Thyroid gland (tissue), 4 donors: ENCODE measurements around the gene AQR. TPM values are rescaled to one million over a fixed set of nuclear protein-coding genes. Genes with fewer than 3 reads are reported as not detected.
"Not testable (repeated sequence)": the region's sequence is repeated elsewhere in the genome, so short reads cannot be mapped to it uniquely, and the experiment has no call there.

Experiments
- DNase-seq, 2 donors: peaks; one replicate each; pipeline ENCODE4 v3.0.0-alpha.2; 2019
- H3K27ac ChIP-seq, 3 donors: fragments of 200-600 bp; sonication (generic); 1 replicate in 2 of 3; 2 replicates in 1 of 3; pipeline ENCODE4 v1.5.1; 2016 to 2019; ENCODE audit warnings: mild to moderate bottlenecking in 1 of 3, moderate library complexity in 1 of 3
- H3K27me3 ChIP-seq: fragments of 200-600 bp; sonication (generic); one replicate; pipeline ENCODE4 v1.5.1; 2019
- H3K36me3 ChIP-seq, 2 donors: fragments of 200-600 bp; sonication (generic); one replicate each; pipeline ENCODE4 v1.5.1; 2016 to 2019
- H3K4me1 ChIP-seq, 2 donors: fragments of 200-600 bp; sonication (generic); one replicate each; pipeline ENCODE4 v1.5.1; 2017 to 2019
- H3K4me3 ChIP-seq, 3 donors: fragments of 200-600 bp; sonication (generic); replicated peaks in 1 of 3; 1 replicate in 2 of 3; 2 replicates in 1 of 3; pipeline ENCODE4 v1.5.1; 2016; ENCODE audit warnings: mild to moderate bottlenecking in 1 of 3
- H3K9me3 ChIP-seq: fragments of 200-600 bp; sonication (generic); one replicate; pipeline ENCODE4 v1.5.1; 2017
- POLR2A ChIP-seq, 2 donors: fragments of 450-650 bp; IDR thresholded peaks; one replicate each; pipeline ENCODE4 v1.6.1; 2017; ENCODE audit warnings: antibody characterized with exemption in 2 of 2, mild to moderate bottlenecking in 2 of 2, moderate library complexity in 1 of 2
- WGBS, 2 donors: methylation state at CpG; one replicate each; pipeline ENCODE4 v1.1.5; 2017; 5-methylcytosine and 5-hydroxymethylcytosine counted together
- intact Hi-C: fragments of 100-400 bp; cut with DNase I; formaldehyde crosslinking; loops from one replicate; pipeline ENCODE4 v1.15.1; 2023
- total RNA-seq, 4 donors: library from RNA; depleted of rRNA; stranded (reverse); fragments of >200 nt; gene quantifications; one replicate each; pipeline ENCODE4 v1.2.3, GENCODE V29; 2016
- TF ChIP-seq, protein P1 (sequence below), 6 experiments: fragments of 200-600 bp in 3 of 6; fragments of 450-650 bp in 3 of 6; sonication (generic) in 3 of 6; IDR thresholded peaks; one replicate each; pipeline ENCODE4 v1.5.1; 2016 to 2019; ENCODE audit warnings: antibody characterized with exemption in 6 of 6, mild to moderate bottlenecking in 2 of 6, inconsistent platforms in 1 of 6, moderate library complexity in 1 of 6

AQR gene
- total RNA-seq, 4 donors from 2014 or later: 27.9 to 40.3 (median 37.8) TPM

DNA sequence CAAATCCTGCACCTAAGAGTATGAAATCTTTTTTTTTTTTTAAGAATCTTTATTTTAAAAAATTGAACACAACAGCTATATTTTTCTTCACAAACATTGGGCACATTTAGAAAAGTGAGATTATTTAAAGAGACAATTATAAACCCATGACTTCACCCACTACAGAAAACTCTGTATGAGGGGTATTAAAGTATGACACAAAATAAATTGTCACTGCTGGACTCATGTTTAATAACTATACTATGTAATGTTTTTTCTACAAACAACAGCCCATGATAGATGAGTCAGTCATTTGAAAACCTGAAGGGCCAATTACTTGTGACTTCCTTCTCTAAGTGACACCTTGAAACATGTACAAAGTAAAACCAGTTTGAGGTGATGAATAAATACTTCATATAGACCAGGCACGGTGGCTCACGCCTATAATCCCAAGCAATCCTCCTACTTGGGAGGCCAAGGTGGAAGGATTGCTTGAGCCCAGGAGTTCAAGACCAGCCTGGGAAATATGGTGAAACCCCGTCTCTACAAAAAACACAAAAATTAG is 36.0 kb downstream of the AQR start:
- H3K9me3 ChIP-seq: no peaks in the 10 kb centered on the region
- no peaks in the 10 kb centered on the region for H3K27me3 ChIP-seq
- 89 to 94% methylated on average over 3 of the region's 3 CpGs for WGBS, 2 donors
- H3K4me1 ChIP-seq: no peaks in the 10 kb centered on the region
- no peak for DNase-seq
- intact Hi-C loops: no loop called here
- TF ChIP-seq, protein P1, sequence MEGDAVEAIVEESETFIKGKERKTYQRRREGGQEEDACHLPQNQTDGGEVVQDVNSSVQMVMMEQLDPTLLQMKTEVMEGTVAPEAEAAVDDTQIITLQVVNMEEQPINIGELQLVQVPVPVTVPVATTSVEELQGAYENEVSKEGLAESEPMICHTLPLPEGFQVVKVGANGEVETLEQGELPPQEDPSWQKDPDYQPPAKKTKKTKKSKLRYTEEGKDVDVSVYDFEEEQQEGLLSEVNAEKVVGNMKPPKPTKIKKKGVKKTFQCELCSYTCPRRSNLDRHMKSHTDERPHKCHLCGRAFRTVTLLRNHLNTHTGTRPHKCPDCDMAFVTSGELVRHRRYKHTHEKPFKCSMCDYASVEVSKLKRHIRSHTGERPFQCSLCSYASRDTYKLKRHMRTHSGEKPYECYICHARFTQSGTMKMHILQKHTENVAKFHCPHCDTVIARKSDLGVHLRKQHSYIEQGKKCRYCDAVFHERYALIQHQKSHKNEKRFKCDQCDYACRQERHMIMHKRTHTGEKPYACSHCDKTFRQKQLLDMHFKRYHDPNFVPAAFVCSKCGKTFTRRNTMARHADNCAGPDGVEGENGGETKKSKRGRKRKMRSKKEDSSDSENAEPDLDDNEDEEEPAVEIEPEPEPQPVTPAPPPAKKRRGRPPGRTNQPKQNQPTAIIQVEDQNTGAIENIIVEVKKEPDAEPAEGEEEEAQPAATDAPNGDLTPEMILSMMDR (IDR thresholded peaks at IDR 0.05): no peak
- TF ChIP-seq POLR2A (IDR thresholded peaks at IDR 0.05): no peak
- H3K27ac ChIP-seq: no peak overlapping the region
- no peak overlapping the region for H3K4me3 ChIP-seq
- peaks cover 44 to 51% of the 10 kb centered on the region in 2 donors for H3K36me3 ChIP-seq

DNA sequence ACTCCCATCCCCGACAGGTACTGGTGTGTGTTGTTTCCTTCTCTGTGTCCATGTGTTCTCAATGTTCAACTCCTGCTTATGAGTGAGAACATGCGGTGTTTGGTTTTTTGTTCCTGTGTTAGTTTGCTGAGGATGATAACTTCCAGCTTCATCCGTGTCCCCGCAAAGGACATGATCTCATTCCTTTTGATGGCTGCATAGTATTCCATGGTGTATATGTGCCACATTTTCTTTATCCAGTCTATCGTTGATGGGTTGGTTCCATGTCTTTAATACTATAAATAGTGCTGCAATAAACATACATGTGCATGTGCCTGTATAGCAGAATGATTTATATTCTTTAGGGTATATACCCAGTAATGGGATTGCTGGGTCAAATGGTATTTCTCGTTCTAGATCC is 41.2 kb downstream of the AQR start:
- DNase-seq, H3K4me1 ChIP-seq, intact Hi-C loops, H3K9me3 ChIP-seq, H3K27ac ChIP-seq, H3K4me3 ChIP-seq, H3K27me3 ChIP-seq: not testable (repeated sequence)
- 95% methylated on average over 6 of the region's 6 CpGs for WGBS, 2 donors
- H3K36me3 ChIP-seq: peaks cover 41 to 49% of the 10 kb centered on the region in 2 donors

DNA sequence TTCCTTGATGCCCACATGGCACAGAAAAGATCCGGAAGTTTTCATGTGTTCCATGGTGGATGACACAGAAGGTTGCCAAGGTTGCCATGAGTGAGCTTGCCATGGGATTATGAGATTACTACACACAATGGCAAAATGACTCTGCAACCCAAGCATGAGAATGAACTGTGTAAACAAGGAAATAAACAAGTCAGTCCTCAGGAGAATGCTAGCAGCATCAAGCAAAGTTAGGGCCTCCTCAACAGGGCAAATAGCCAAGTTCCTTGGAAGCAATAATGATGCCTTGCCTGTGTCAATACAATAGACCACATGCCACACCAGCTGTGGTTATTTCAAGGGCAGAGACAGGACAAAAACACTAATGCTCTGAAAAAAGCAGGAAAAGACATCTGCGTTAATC is 41.8 kb downstream of the AQR start:
- intact Hi-C loops: no loop called here
- no peak for TF ChIP-seq POLR2A (IDR thresholded peaks at IDR 0.05)
- TF ChIP-seq, protein P1 (IDR thresholded peaks at IDR 0.05): no peak
- DNase-seq: no peak
- Histone ChIP-seq H3K9me3 (no peaks in the 10 kb centered on the region), H3K4me3 (no peak overlapping the region), H3K27me3 (no peaks in the 10 kb centered on the region), H3K36me3 (peaks cover 41 to 49% of the 10 kb centered on the region in 2 donors), H3K4me1 (no peaks in the 10 kb centered on the region), H3K27ac (no peak overlapping the region)
- 86 to 88% methylated on average over 2 of the region's 2 CpGs for WGBS, 2 donors

DNA sequence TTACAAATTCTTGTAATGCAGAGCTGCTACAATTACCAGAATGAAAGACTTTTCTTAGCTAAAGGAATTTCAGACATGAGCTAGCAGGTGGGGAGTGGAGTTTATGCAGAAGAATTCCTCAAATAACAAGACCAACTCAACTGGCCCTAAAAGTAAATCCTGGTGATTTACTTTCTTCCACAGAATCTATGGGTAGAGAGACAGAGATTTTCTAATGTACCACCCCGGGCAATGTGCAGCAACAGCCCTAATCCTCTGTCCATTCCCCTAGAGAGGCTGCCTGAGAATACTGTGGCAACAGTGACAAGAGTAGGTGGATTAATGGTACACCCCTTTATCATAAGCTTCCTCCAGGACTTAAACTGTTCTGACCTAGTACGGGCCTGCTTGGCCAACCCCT is 55.2 kb downstream of the AQR start:
- TF ChIP-seq, protein P1 (IDR thresholded peaks at IDR 0.05): no peak
- TF ChIP-seq POLR2A (IDR thresholded peaks at IDR 0.05): no peak

DNA sequence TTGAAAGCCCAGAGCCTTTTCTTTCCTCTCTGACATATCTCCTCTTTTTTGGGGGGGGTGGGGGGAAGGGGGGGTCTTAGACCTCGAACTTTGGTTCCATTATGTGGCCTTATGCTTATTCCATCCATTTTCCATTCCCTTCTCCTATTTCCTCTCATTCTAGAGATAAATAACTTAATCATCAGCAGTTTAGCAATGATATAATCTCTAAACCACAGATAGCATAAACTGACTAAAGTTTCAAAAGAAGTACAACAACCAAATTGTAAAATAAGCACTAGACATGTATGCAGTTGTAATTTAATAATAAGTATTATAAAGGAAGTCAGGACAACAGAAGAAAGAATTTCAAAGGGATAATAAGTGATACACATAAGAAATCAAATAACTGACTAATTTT is 64.5 kb downstream of the AQR start:
- DNase-seq: no peak
- WGBS, 2 donors: 94 to 95% methylated on average over 1 of the region's 1 CpG
- H3K27me3 ChIP-seq: no peaks in the 10 kb centered on the region
- no peak for TF ChIP-seq POLR2A (IDR thresholded peaks at IDR 0.05)
- TF ChIP-seq, protein P1 (IDR thresholded peaks at IDR 0.05): no peak
- H3K9me3 ChIP-seq: no peaks in the 10 kb centered on the region
- H3K4me3 ChIP-seq: no peak overlapping the region
- intact Hi-C loops: no loop called here
- H3K4me1 ChIP-seq: no peaks in the 10 kb centered on the region
- peaks cover 31 to 40% of the 10 kb centered on the region in 2 donors for H3K36me3 ChIP-seq
- H3K27ac ChIP-seq: no peak overlapping the region

More for the DNA sequence above, 55.2 kb downstream of the AQR start:
- no peak overlapping the region for H3K27ac ChIP-seq
- intact Hi-C loops: no loop called here
- H3K4me1 ChIP-seq: no peaks in the 10 kb centered on the region
- WGBS, 2 donors: 94 to 99% methylated on average over 2 of the region's 2 CpGs
- no peak overlapping the region for H3K4me3 ChIP-seq
- H3K9me3 ChIP-seq: no peaks in the 10 kb centered on the region
- H3K27me3 ChIP-seq: no peaks in the 10 kb centered on the region
- DNase-seq: no peak
- H3K36me3 ChIP-seq: peaks cover 34 to 58% of the 10 kb centered on the region in 2 donors
